ENCODE data around the gene PLA2G4D. TPM values are rescaled to one million over a fixed set of nuclear protein-coding genes. Genes with fewer than 3 reads are reported as not detected.

The PLA2G4D gene
- total and polyA plus RNA-seq, 10 of the 15 experiments (the other 5 are each of a cell fraction or from before 2014, with no cell fraction given) = 0.03 TPM; not detected in 9

- BruUV-seq (replicated peaks) = no TSS peak
- Histone ChIP-seq H2AFZ (ENCODE audit: control insufficient read depth, low read depth, low read length) (no peak overlapping the region), H3K9me3 (replicated peaks; ENCODE audit: control insufficient read depth, insufficient read depth, low read length) (no peaks in the 10 kb centered on the region), H3K4me3 (no peak overlapping the region), H3K4me1 (ENCODE audit: control insufficient read depth, insufficient read depth, low read length) (no peaks in the 10 kb centered on the region), H3K4me2 (ENCODE audit: control insufficient read depth, insufficient read depth) (no peak overlapping the region), H3K27me3 (replicated peaks in 1 of 2; ENCODE audit: control insufficient read depth in 2 of 2, insufficient read depth in 2 of 2, low read length in 1 of 2) (no peaks in the 10 kb centered on the region; a peak in 1 of 4 replicates), H3K27ac (ENCODE audit: control insufficient read depth, insufficient read depth) (no peak overlapping the region), H3K79me2 (ENCODE audit: control insufficient read depth, insufficient read depth, low read length) (no peaks in the 10 kb centered on the region), H3K36me3 (ENCODE audit: control insufficient read depth in 2 of 2, insufficient read depth in 2 of 2, low read length in 1 of 2) (no peaks in the 10 kb centered on the region), H4K20me1 (ENCODE audit: control insufficient read depth, insufficient read depth) (no peaks in the 10 kb centered on the region), H3K9ac (ENCODE audit: control insufficient read depth, insufficient read depth, low read length) (no peak overlapping the region)
- FAIRE-seq (no peak), ATAC-seq (no peak), DNase-seq (ENCODE audit: low read depth, low spot score) (no peak)
- 57% methylated on average over 6 of the region's 6 CpGs for WGBS (ENCODE audit: insufficient coverage, insufficient replicate concordance, low lambda C conversion rate, missing lambda C conversion rate)
- intact Hi-C loops (cut with micrococcal nuclease; ENCODE audit: unreplicated experiment) = no loop called here
- no peak for TF ChIP-seq ESRRA (IDR thresholded peaks at IDR 0.05; ENCODE audit: low read length)
- no peak for TF ChIP-seq FOXM1 (IDR thresholded peaks at IDR 0.05; ENCODE audit: low read depth, low read length)
- TF ChIP-seq TBL1XR1 (IDR thresholded peaks at IDR 0.05; ENCODE audit: low read depth, low read length) = no peak
- TF ChIP-seq POLR2AphosphoS5 (IDR thresholded peaks at IDR 0.05; ENCODE audit: low read length) = no peak
- TF ChIP-seq ZBTB33 (IDR thresholded peaks at IDR 0.05) = no peak
- no peak for TF ChIP-seq CHD2 (IDR thresholded peaks at IDR 0.05; ENCODE audit: borderline replicate concordance, low read depth, low read length)
- TF ChIP-seq CHD4 (IDR thresholded peaks at IDR 0.05) = no peak
- TF ChIP-seq CBX3 (IDR thresholded peaks at IDR 0.05; ENCODE audit: borderline replicate concordance, low read depth) = no peak
- TF ChIP-seq EGR1 (IDR thresholded peaks at IDR 0.05; ENCODE audit: borderline replicate concordance in 1 of 2, low read depth in 2 of 2, low read length in 2 of 2) = no peak
- TF ChIP-seq USF2 (IDR thresholded peaks at IDR 0.05; ENCODE audit: borderline replicate concordance, low read depth, low read length) = no peak
- TF ChIP-seq POLR2A (IDR thresholded peaks at IDR 0.05; ENCODE audit: low read depth, low read length) = no peak
- POLR2A ChIA-PET = interaction anchor here (0.5 kb wide), 1 partner anchor 22 kb away, joined by 3 read pairs; no protein-coding TSS in a partner anchor
- CTCF ChIA-PET = interaction anchor here (0.9 to 2.9 kb wide), 4 partner anchors 9 to 84 kb away, joined by 3 to 11 read pairs (median 6); no protein-coding TSS in a partner anchor
- SMC1A ChIA-PET (ENCODE audit: uncharacterized antibody, unreplicated experiment) = no interaction called here
- RAD21 ChIA-PET (ENCODE audit: unreplicated experiment) = interaction anchor here (1.0 kb wide), 1 partner anchor 13 kb away, joined by 3 read pairs; no protein-coding TSS in a partner anchor
- in situ Hi-C loops (cut with MboI) = no loop called here
These were observed 20.9 kb downstream of the PLA2G4D start for GRCh38 chr15:42073418-42073817.

Data from GM12878 (cell line).